Hepatocyte (in vitro differentiated cells): ENCODE measurements around the gene ITGA5. TPM values are rescaled to one million over a fixed set of nuclear protein-coding genes. Genes with fewer than 3 reads are reported as not detected.

Source experiments
- DNase-seq: peaks from one replicate; pipeline ENCODE4 v3.0.0-alpha.2; 2016; ENCODE audit warnings: low spot score
- H2AFZ ChIP-seq: fragments of 200-600 bp; sonication (generic); 2 replicates; pipeline ENCODE4 v1.6.0; 2016; ENCODE audit warnings: antibody characterized with exemption, mild to moderate bottlenecking
- H3K27ac ChIP-seq: fragments of 200-600 bp; sonication (generic); 2 replicates; pipeline ENCODE4 v1.5.1; 2016; ENCODE audit warnings: mild to moderate bottlenecking
- H3K27me3 ChIP-seq: fragments of 200-600 bp; sonication (generic); 2 replicates; pipeline ENCODE4 v1.6.1; 2016
- H3K36me3 ChIP-seq: fragments of 200-600 bp; sonication (generic); replicated peaks from 2 replicates; pipeline ENCODE4 v1.5.1; 2016; ENCODE audit warnings: low read depth; ENCODE audit not compliant: insufficient read depth
- H3K4me1 ChIP-seq: fragments of 200-600 bp; sonication (generic); 2 replicates; pipeline ENCODE4 v1.5.1; 2016; ENCODE audit warnings: mild to moderate bottlenecking, moderate library complexity; ENCODE audit not compliant: insufficient read depth
- H3K4me2 ChIP-seq: fragments of 200-600 bp; sonication (generic); 2 replicates; pipeline ENCODE4 v1.6.0; 2016
- H3K4me3 ChIP-seq: fragments of 200-600 bp; sonication (generic); 2 replicates; pipeline ENCODE4 v1.5.1; 2016; ENCODE audit warnings: mild to moderate bottlenecking
- H3K79me2 ChIP-seq: fragments of 200-600 bp; sonication (generic); 2 replicates; pipeline ENCODE4 v1.6.0; 2017; ENCODE audit warnings: mild to moderate bottlenecking
- H3K9me2 ChIP-seq: fragments of 200-600 bp; sonication (generic); replicated peaks from 2 replicates; pipeline ENCODE4 v1.6.0; 2017; ENCODE audit warnings: mild to moderate bottlenecking; ENCODE audit not compliant: insufficient read depth
- H3K9me3 ChIP-seq: fragments of 200-600 bp; sonication (generic); 2 replicates; pipeline ENCODE4 v1.5.1; 2016; ENCODE audit warnings: low read depth, mild to moderate bottlenecking
- H4K20me1 ChIP-seq: fragments of 200-600 bp; sonication (generic); 2 replicates; pipeline ENCODE4 v1.6.0; 2016; ENCODE audit warnings: mild to moderate bottlenecking; ENCODE audit not compliant: insufficient read depth, poor library complexity, severe bottlenecking
- EZH2 ChIP-seq: fragments of 200-600 bp; sonication (generic); IDR thresholded peaks from 2 replicates; pipeline ENCODE4 v1.6.1; 2016; ENCODE audit warnings: antibody characterized with exemption, mild to moderate bottlenecking, borderline replicate concordance
- EZH2phosphoT487 ChIP-seq: fragments of 200-600 bp; sonication (generic); IDR thresholded peaks from one replicate; pipeline ENCODE4 v1.6.1; 2018; ENCODE audit warnings: antibody characterized with exemption, mild to moderate bottlenecking, low read depth, moderate library complexity; ENCODE audit not compliant: unreplicated experiment, severe bottlenecking
- WGBS: methylation state at CpG from one replicate; pipeline ENCODE4 v1.1.6; 2016; ENCODE audit warnings: low lambda C conversion rate; ENCODE audit errors: missing lambda C conversion rate; 5-methylcytosine and 5-hydroxymethylcytosine counted together
- polyA plus RNA-seq: library from polyadenylated mRNA; unstranded; fragments of >200 nt; fragmentation: Nextera tagmentation; extraction: Ambion mirVana; gene quantifications from 2 replicates; pipeline ENCODE4 v1.2.1, GENCODE V29; 2016
- total RNA-seq: library from RNA; depleted of rRNA; stranded (reverse); fragments of >200 nt; gene quantifications from 2 replicates; pipeline ENCODE4 v1.2.3, GENCODE V29; 2014
- TF ChIP-seq, protein P1 (sequence below): fragments of 200-600 bp; sonication (generic); IDR thresholded peaks from 2 replicates; pipeline ENCODE4 v1.5.1; 2016; ENCODE audit warnings: antibody characterized with exemption, mild to moderate bottlenecking; ENCODE audit not compliant: poor library complexity

Gene ITGA5
- total and polyA plus RNA-seq, 2 experiments from 2014 or later: 45.7 to 57.2 TPM

DNA sequence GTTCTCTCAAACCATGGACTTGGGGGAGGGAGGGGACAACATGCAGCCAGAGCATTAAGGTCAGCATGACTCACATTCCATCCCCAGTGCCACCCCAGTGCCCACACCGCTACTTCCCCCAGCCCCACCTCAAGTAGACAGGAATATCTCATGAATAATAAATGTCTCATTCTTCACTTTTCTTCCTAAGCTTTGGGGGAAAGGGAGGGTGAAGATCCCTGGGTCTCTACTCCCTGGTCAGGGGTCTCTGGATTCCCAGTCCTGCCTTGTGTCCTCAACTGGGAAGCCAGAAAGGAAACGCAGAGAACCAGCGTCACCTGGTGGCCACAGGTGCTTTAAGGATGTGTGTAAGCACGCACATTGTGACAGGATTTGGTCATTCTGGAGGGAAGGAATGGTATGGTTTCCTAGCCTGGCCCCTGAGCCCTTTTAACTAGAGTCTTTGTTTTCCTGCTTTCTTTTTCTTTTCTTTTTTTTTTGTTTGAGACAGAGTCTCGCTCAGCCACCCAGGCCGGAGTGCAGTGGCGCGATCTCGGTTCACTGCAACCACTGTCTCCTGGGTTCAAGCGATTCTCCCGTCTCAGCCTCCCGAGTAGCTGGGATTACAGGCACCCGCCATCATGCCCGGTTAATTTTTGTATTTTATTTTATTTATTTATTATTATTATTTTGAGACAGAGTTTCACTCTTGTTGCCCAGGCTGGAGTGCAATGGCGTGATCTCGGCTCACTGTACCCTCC, 58.2 kb downstream of the ITGA5 start:
- 60% methylated on average over 16 of the region's 16 CpGs for WGBS
- Histone ChIP-seq H3K9me3 (no peaks in the 10 kb centered on the region), H3K36me3 (no peaks in the 10 kb centered on the region), H3K27me3 (peaks cover 3% of the 10 kb centered on the region), H3K9me2 (no peaks in the 10 kb centered on the region), H3K27ac (peak overlapping the region; percentile 85), H2AFZ (no peak overlapping the region), H4K20me1 (no peaks in the 10 kb centered on the region), H3K4me2 (no peak overlapping the region), H3K4me3 (no peak overlapping the region), H3K4me1 (peaks cover 28% of the 10 kb centered on the region), H3K79me2 (no peaks in the 10 kb centered on the region)
- DNase-seq: peak; percentile 89
- TF ChIP-seq, protein P1, sequence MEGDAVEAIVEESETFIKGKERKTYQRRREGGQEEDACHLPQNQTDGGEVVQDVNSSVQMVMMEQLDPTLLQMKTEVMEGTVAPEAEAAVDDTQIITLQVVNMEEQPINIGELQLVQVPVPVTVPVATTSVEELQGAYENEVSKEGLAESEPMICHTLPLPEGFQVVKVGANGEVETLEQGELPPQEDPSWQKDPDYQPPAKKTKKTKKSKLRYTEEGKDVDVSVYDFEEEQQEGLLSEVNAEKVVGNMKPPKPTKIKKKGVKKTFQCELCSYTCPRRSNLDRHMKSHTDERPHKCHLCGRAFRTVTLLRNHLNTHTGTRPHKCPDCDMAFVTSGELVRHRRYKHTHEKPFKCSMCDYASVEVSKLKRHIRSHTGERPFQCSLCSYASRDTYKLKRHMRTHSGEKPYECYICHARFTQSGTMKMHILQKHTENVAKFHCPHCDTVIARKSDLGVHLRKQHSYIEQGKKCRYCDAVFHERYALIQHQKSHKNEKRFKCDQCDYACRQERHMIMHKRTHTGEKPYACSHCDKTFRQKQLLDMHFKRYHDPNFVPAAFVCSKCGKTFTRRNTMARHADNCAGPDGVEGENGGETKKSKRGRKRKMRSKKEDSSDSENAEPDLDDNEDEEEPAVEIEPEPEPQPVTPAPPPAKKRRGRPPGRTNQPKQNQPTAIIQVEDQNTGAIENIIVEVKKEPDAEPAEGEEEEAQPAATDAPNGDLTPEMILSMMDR: peak; percentile 95
- no peak for TF ChIP-seq EZH2phosphoT487
- no peak for TF ChIP-seq EZH2

DNA sequence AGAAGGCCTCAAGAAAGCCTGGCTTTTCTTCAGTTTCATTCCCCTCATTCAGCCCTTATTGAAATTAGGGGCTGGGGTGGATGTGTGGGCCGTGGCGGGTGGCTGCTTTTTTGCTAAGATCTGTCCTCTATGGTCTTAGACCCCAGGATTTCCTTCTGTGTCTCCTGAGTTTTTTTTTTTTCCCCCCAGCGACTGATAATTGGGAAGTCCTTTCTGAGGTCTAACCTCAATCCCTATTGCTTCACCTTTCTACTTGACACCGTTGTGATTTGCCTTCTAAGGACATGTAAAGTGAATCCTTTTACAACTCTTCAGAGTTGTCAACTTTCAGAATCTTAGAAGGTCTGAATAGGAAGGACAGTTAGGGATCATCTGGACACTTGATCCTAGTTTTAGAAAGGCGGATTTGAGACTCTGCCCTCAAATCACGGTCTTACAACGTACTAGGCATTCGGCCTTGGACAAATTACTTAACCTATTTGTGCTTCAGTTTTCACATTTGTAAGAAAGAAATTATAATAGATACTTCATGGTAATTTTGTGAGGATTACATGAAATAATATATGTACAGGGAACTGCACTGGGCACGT, 59.2 kb downstream of the ITGA5 start:
- TF ChIP-seq, protein P1: peak; percentile 5
- TF ChIP-seq EZH2phosphoT487: no peak
- peak overlapping the region; percentile 85 for H3K27ac ChIP-seq
- DNase-seq: no peak
- no peaks in the 10 kb centered on the region for H3K9me2 ChIP-seq
- H3K79me2 ChIP-seq: no peaks in the 10 kb centered on the region
- H3K27me3 ChIP-seq: peaks cover 3% of the 10 kb centered on the region
- H4K20me1 ChIP-seq: no peaks in the 10 kb centered on the region
- no peaks in the 10 kb centered on the region for H3K36me3 ChIP-seq
- peak overlapping the region; percentile 0 for H2AFZ ChIP-seq
- WGBS: 57% methylated on average over 9 of the region's 9 CpGs
- peaks cover 28% of the 10 kb centered on the region for H3K4me1 ChIP-seq
- no peak overlapping the region for H3K4me3 ChIP-seq
- H3K9me3 ChIP-seq: no peaks in the 10 kb centered on the region
- H3K4me2 ChIP-seq: peak overlapping the region; percentile 67

DNA sequence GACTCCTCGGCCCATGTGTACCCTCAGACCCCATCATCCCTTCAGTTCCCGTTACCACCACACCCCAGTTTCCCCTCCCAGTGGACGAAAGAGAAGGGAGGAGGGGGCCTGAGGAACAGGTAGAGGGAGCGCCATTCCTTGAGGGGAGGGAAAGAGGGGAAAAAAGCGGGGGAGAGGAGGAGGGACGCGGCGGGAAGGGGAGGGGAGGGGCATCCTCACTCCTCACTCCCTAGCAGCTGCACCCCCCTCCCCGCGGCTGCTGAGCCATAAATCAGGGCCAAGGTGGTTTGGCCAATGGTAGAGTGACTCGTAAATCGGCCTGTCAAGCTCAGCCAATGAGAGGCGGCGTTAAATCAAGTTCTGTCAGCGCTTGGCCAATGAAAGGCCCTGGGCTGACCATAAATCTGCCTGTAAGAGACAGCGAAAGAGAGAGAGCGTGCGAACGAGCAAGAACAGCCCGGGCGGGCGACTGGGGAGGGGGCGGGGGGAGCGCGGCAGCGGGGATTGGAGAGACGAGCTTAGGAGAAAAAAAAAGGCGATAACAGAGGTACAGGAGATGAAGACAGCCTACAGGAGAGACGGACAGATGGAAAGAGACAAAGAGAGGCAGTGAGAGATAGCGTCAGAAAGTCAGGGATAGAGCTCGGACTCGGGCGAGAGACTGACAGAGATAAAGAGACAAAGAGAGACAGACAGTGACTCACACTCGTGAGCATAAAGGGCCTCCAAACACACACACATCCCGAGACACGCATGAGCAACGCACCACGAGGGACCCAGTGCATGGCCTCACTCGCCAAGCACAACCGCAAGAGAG, 59.9 kb downstream of the ITGA5 start:
- no peaks in the 10 kb centered on the region for H3K36me3 ChIP-seq
- peak overlapping the region; percentile 94 for H3K27ac ChIP-seq
- no peaks in the 10 kb centered on the region for H3K79me2 ChIP-seq
- peak overlapping the region; percentile 57 for H2AFZ ChIP-seq
- peak overlapping the region; percentile 82 for H3K4me2 ChIP-seq
- 1% methylated on average over 32 of the region's 40 CpGs for WGBS
- TF ChIP-seq, protein P1: no peak
- TF ChIP-seq EZH2 (no peak), EZH2phosphoT487 (no peak)
- H3K9me2 ChIP-seq: no peaks in the 10 kb centered on the region
- H3K27me3 ChIP-seq: no peaks in the 10 kb centered on the region
- peak; percentile 98 for DNase-seq
- H3K4me1 ChIP-seq: peaks cover 28% of the 10 kb centered on the region
- H3K9me3 ChIP-seq: no peaks in the 10 kb centered on the region
- H4K20me1 ChIP-seq: no peaks in the 10 kb centered on the region
- H3K4me3 ChIP-seq: peak overlapping the region; percentile 33
